Measurements from ENCODE around the gene KCNH5. TPM values are rescaled to one million over a fixed set of nuclear protein-coding genes. Genes with fewer than 3 reads are reported as not detected.

Gene KCNH5
- total and polyA plus RNA-seq, 12 donors = 0.15 TPM; not detected in 11

- ATAC-seq = no peak
- H3K36me3 ChIP-seq = no peaks in the 10 kb centered on the region
- intact Hi-C loops (cut with DNase I) = no loop called here
Observed at GRCh38 chr14:62983821-62984220, 61.4 kb downstream of the KCNH5 start.

GRCh38 chr14:62980693-62981092, 64.6 kb downstream of the KCNH5 start:
- Histone ChIP-seq H3K9me3 (peaks cover 0 to 3% (median 0%) of the 10 kb centered on the region in 11 donors), H3K4me1 (no peaks in the 10 kb centered on the region), H3K27me3 (no peaks in the 10 kb centered on the region), H3K27ac (no peak overlapping the region), H3K4me3 (no peak overlapping the region), H3K36me3 (no peaks in the 10 kb centered on the region)
- intact Hi-C loops (cut with DNase I) = no loop called here
- TF ChIP-seq CTCF (IDR thresholded peaks at IDR 0.05) = no peak
- WGBS, 2 donors = 84 to 86% methylated on average over 7 of the region's 7 CpGs
- DNase-seq (no peak), ATAC-seq (no peak)

More at GRCh38 chr14:62983821-62984220, 61.4 kb downstream of the KCNH5 start:
- no peak for DNase-seq
- no peak overlapping the region for H3K27ac ChIP-seq
- TF ChIP-seq CTCF (IDR thresholded peaks at IDR 0.05) = no peak
- no peaks in the 10 kb centered on the region for H3K27me3 ChIP-seq
- H3K9me3 ChIP-seq = peaks cover 0 to 4% (median 0%) of the 10 kb centered on the region in 11 donors
- H3K4me3 ChIP-seq = no peak overlapping the region
- H3K4me1 ChIP-seq = no peaks in the 10 kb centered on the region

GRCh38 chr14:62957562-62957961, 87.7 kb downstream of the KCNH5 start:
- no peaks in the 10 kb centered on the region for H3K4me1 ChIP-seq
- no peak overlapping the region for H3K4me3 ChIP-seq
- intact Hi-C loops (cut with DNase I) = no loop called here
- TF ChIP-seq CTCF (IDR thresholded peaks at IDR 0.05) = no peak
- no peak overlapping the region for H3K27ac ChIP-seq
- 87 to 100% methylated on average over 1 of the region's 1 CpG for WGBS, 2 donors
- DNase-seq (no peak), ATAC-seq (no peak)
- H3K9me3 ChIP-seq = no peaks in the 10 kb centered on the region
- H3K36me3 ChIP-seq = no peaks in the 10 kb centered on the region
- H3K27me3 ChIP-seq = no peaks in the 10 kb centered on the region

GRCh38 chr14:62956413-62956812, 88.8 kb downstream of the KCNH5 start:
- 60 to 73% methylated on average over 2 of the region's 2 CpGs for WGBS, 2 donors
- no peak for TF ChIP-seq CTCF (IDR thresholded peaks at IDR 0.05)
- Histone ChIP-seq H3K27ac (no peak overlapping the region), H3K4me3 (no peak overlapping the region), H3K9me3 (no peaks in the 10 kb centered on the region), H3K36me3 (no peaks in the 10 kb centered on the region), H3K4me1 (no peaks in the 10 kb centered on the region), H3K27me3 (no peaks in the 10 kb centered on the region)
- intact Hi-C loops (cut with DNase I) = no loop called here
- ATAC-seq = no peak
- DNase-seq = no peak

GRCh38 chr14:62954165-62954564, 91.1 kb downstream of the KCNH5 start:
- Histone ChIP-seq H3K27ac (no peak overlapping the region), H3K4me1 (no peaks in the 10 kb centered on the region), H3K4me3 (no peak overlapping the region), H3K9me3 (no peaks in the 10 kb centered on the region), H3K27me3 (no peaks in the 10 kb centered on the region), H3K36me3 (no peaks in the 10 kb centered on the region)
- WGBS, 2 donors = 72 to 80% methylated on average over 2 of the region's 2 CpGs
- DNase-seq (no peak), ATAC-seq (no peak)
- intact Hi-C loops (cut with DNase I) = no loop called here
- TF ChIP-seq CTCF (IDR thresholded peaks at IDR 0.05) = no peak
